ENCODE results near the gene HPSE. TPM values are rescaled to one million over a fixed set of nuclear protein-coding genes. Genes with fewer than 3 reads are reported as not detected.

The HPSE gene
- total and polyA plus RNA-seq, 2 of the 13 experiments (the other 11 are each of a cell fraction or from before 2014, with no cell fraction given): not detected

GRCh38 chr4:83362492-83363329 is 28.1 kb upstream of the HPSE start (continued):
- TF ChIP-seq, protein P1, sequence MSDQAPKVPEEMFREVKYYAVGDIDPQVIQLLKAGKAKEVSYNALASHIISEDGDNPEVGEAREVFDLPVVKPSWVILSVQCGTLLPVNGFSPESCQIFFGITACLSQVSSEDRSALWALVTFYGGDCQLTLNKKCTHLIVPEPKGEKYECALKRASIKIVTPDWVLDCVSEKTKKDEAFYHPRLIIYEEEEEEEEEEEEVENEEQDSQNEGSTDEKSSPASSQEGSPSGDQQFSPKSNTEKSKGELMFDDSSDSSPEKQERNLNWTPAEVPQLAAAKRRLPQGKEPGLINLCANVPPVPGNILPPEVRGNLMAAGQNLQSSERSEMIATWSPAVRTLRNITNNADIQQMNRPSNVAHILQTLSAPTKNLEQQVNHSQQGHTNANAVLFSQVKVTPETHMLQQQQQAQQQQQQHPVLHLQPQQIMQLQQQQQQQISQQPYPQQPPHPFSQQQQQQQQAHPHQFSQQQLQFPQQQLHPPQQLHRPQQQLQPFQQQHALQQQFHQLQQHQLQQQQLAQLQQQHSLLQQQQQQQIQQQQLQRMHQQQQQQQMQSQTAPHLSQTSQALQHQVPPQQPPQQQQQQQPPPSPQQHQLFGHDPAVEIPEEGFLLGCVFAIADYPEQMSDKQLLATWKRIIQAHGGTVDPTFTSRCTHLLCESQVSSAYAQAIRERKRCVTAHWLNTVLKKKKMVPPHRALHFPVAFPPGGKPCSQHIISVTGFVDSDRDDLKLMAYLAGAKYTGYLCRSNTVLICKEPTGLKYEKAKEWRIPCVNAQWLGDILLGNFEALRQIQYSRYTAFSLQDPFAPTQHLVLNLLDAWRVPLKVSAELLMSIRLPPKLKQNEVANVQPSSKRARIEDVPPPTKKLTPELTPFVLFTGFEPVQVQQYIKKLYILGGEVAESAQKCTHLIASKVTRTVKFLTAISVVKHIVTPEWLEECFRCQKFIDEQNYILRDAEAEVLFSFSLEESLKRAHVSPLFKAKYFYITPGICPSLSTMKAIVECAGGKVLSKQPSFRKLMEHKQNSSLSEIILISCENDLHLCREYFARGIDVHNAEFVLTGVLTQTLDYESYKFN (CRISPR knock-in tag; conservative IDR thresholded peaks at IDR 0.05): peak; percentile 78
- TF ChIP-seq FOXP1 (IDR thresholded peaks at IDR 0.05) (no peak), FOXP1 (CRISPR knock-in tag; IDR thresholded peaks at IDR 0.05) (peak; percentile 51; the same call in 1 of the 2 replicates), STAG1 (CRISPR knock-in tag; IDR thresholded peaks at IDR 0.05) (peak; percentile 53), SP5 (CRISPR knock-in tag; IDR thresholded peaks at IDR 0.05; ENCODE audit: borderline replicate concordance, low read depth) (peak; percentile 63)

GRCh38 chr4:83361416-83362103 is 26.9 kb upstream of the HPSE start:
- H3K4me1 ChIP-seq (ENCODE audit: insufficient read depth, low read length): peaks cover 66% of the 10 kb centered on the region
- peak overlapping the region; percentile 7 to 53 (median 33); a peak in 4 of 6 replicates for H3K4me3 ChIP-seq (replicated peaks in 1 of 3; ENCODE audit: insufficient read depth in 1 of 3, low read depth in 2 of 3, low read length in 3 of 3)
- peak overlapping the region; percentile 88 for H3K4me2 ChIP-seq (ENCODE audit: low read depth, low read length)
- peak overlapping the region; percentile 85 for H3K27ac ChIP-seq (ENCODE audit: extremely low read length, insufficient read depth, low read length)
- no peaks in the 10 kb centered on the region for H3K36me3 ChIP-seq (replicated peaks in 1 of 2; ENCODE audit: control insufficient read depth in 1 of 2, insufficient read depth in 2 of 2, low read length in 2 of 2)
- H2AFZ ChIP-seq (ENCODE audit: low read length): peak overlapping the region; percentile 23
- intact Hi-C loops (cut with micrococcal nuclease; ENCODE audit: unreplicated experiment): loop anchor here (2.0 to 10.0 kb wide), 4 partner anchors 53 to 279 kb away; partner anchors contain the start of genes COQ2 and HELQ
- ChIA-PET POLR2A (interaction anchor here (1.0 to 2.5 kb wide), 3 partner anchors 9 to 94 kb away, joined by 3 to 29 read pairs (median 12); partner anchors contain the start of genes COQ2, HELQ and MRPS18C), CTCF (ENCODE audit: low intra/inter-chr PET ratio, low total read pairs) (no interaction called here)
- FAIRE-seq (peak; percentile 85), DNase-seq (ENCODE audit: low spot score) (peak; percentile 96), ATAC-seq (peak; percentile 86)
- in situ Hi-C loops (cut with HindIII; ENCODE audit: extremely low pct_ligation_motif_present, low pct_unique_long_range_greater_than_20kb): loop anchor here (25.0 kb wide), 1 partner anchor 276 kb away; no protein-coding TSS in a partner anchor
- H3K79me2 ChIP-seq (ENCODE audit: insufficient read depth, low read length): no peaks in the 10 kb centered on the region
- H3K9me3 ChIP-seq (ENCODE audit: low read length): no peaks in the 10 kb centered on the region
- no peaks in the 10 kb centered on the region for H4K20me1 ChIP-seq (ENCODE audit: insufficient read depth, low read length)
- WGBS (ENCODE audit: low lambda C conversion rate): 3% methylated on average over 7 of the region's 7 CpGs
- H3K9ac ChIP-seq (ENCODE audit: insufficient read depth, low read depth, low read length): peak overlapping the region; percentile 64
- no peaks in the 10 kb centered on the region for H3K27me3 ChIP-seq (ENCODE audit: control insufficient read depth in 1 of 2, insufficient read depth in 2 of 2, low read length in 2 of 2)
- BruUV-seq (replicated peaks): no TSS peak
- no peak for TF ChIP-seq HMGXB3 (CRISPR knock-in tag; IDR thresholded peaks at IDR 0.05; ENCODE audit: borderline replicate concordance)
- TF ChIP-seq, protein P2, sequence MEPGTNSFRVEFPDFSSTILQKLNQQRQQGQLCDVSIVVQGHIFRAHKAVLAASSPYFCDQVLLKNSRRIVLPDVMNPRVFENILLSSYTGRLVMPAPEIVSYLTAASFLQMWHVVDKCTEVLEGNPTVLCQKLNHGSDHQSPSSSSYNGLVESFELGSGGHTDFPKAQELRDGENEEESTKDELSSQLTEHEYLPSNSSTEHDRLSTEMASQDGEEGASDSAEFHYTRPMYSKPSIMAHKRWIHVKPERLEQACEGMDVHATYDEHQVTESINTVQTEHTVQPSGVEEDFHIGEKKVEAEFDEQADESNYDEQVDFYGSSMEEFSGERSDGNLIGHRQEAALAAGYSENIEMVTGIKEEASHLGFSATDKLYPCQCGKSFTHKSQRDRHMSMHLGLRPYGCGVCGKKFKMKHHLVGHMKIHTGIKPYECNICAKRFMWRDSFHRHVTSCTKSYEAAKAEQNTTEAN (CRISPR knock-in tag; conservative IDR thresholded peaks at IDR 0.05): peak; percentile 48; the same call in 1 of the 2 replicates
- TF ChIP-seq HNF4A (CRISPR knock-in tag; IDR thresholded peaks at IDR 0.05): peak; percentile 87
- TF ChIP-seq HNF4G (IDR thresholded peaks at IDR 0.05; ENCODE audit: borderline replicate concordance, low read depth, low read length): peak; percentile 30; the same call in 1 of the 2 replicates
- no peak for TF ChIP-seq HNF4G (CRISPR knock-in tag; IDR thresholded peaks at IDR 0.05; ENCODE audit: borderline replicate concordance, low read depth)
- peak; percentile 74; the same call in 1 of the 2 replicates for TF ChIP-seq CBFB (CRISPR knock-in tag; IDR thresholded peaks at IDR 0.05)

Measured in HepG2 (cell line).